HCT116 (cell line): ENCODE measurements around the gene GTPBP1. TPM values are rescaled to one million over a fixed set of nuclear protein-coding genes. Genes with fewer than 3 reads are reported as not detected.

ENCODE experiments used
- ATAC-seq: fragments of 200-7000 bp; cut with Tn5 transposase; 2 replicates; pipeline ENCODE4 v1.9.1; 2020; ENCODE audit warnings: mild to moderate bottlenecking, moderate library complexity
- BruUV-seq: library from RNA; stranded (reverse); fragments of 400-500 nt; replicated peaks from 2 replicates; lab custom pipeline; 2021; lab: Mats Ljungman, UMichigan
- CTCF ChIA-PET: fragments of 300-600 bp; sonication (Branson Sonifier 250); formaldehyde crosslinking; loops from one replicate; lab custom pipeline; 2021; ENCODE audit warnings: antibody characterized with exemption; lab: Charles Lee
- POLR2A ChIA-PET: fragments of 300-600, 350-600 bp; sonication (Branson Sonifier 250); formaldehyde crosslinking; loops from one replicate; lab custom pipeline; 2021; ENCODE audit warnings: antibody characterized with exemption; lab: Charles Lee
- RAD21 ChIA-PET, 2 experiments: fragments of 300-600 bp; sonication (Branson Sonifier 250); formaldehyde crosslinking; loops; one replicate each; lab custom pipeline; 2023; ENCODE audit warnings: low total read pairs in 2 of 2; ENCODE audit not compliant: uncharacterized antibody in 2 of 2, unreplicated experiment in 2 of 2, low non-redundant PET in 1 of 2; lab: Charles Lee
- DNase-seq: peaks from one replicate; pipeline ENCODE4 v3.0.0-alpha.2; 2010; ENCODE audit warnings: low read depth, low spot score
- H2AFZ ChIP-seq: fragments of 200-600 bp; shearing (Covaris generic), sonication (generic); 2 replicates; pipeline ENCODE4 v1.6.1; 2017; ENCODE audit warnings: low read depth, mixed run types, mixed read lengths, antibody characterized with exemption, low read length; ENCODE audit not compliant: poor library complexity, severe bottlenecking
- H3K27ac ChIP-seq: 2 replicates; pipeline ENCODE4 v1.5.1; 2012; ENCODE audit warnings: low read depth, low read length
- H3K27me3 ChIP-seq: fragments of 200-600 bp; sonication (generic); 2 replicates; pipeline ENCODE4 v1.6.1; 2016; ENCODE audit warnings: mixed run types, low read length, mixed read lengths; ENCODE audit not compliant: insufficient read depth
- H3K36me3 ChIP-seq, 2 experiments: fragments of 200-500 bp in 1 of 2; fragments of 200-600 bp in 1 of 2; sonication (Bioruptor generic) in 1 of 2; sonication (generic) in 1 of 2; 2 replicates each; pipeline versions ENCODE4 v1.5.1 to v1.6.1; 2014 to 2016; ENCODE audit warnings: low read length in 2 of 2, inconsistent platforms in 1 of 2, mixed read lengths in 1 of 2, mixed run types in 1 of 2; ENCODE audit not compliant: insufficient read depth in 2 of 2, control insufficient read depth in 1 of 2
- H3K4me1 ChIP-seq, 2 experiments: fragments of 200-600 bp in 1 of 2; sonication (generic) in 1 of 2; 2 replicates each; pipeline versions ENCODE4 v1.5.1 to v1.6.1; 2012 to 2017; ENCODE audit warnings: low read length in 2 of 2, inconsistent platforms in 1 of 2, mild to moderate bottlenecking in 1 of 2, mixed read lengths in 1 of 2, mixed run types in 1 of 2, moderate library complexity in 1 of 2; ENCODE audit not compliant: insufficient read depth in 2 of 2, control insufficient read depth in 1 of 2
- H3K4me2 ChIP-seq: fragments of 200-600 bp; sonication (generic); 2 replicates; pipeline ENCODE4 v1.6.1; 2017; ENCODE audit warnings: mixed run types, low read length, mixed read lengths
- H3K4me3 ChIP-seq, 2 experiments: fragments of 200-600 bp in 1 of 2; sonication (generic) in 1 of 2; replicated peaks in 1 of 2; 2 replicates each; pipeline ENCODE4 v1.5.1; 2011 to 2016; ENCODE audit warnings: low read length in 2 of 2, control low read depth in 1 of 2, low read depth in 1 of 2, mild to moderate bottlenecking in 1 of 2, mixed read lengths in 1 of 2, mixed run types in 1 of 2
- H3K79me2 ChIP-seq: fragments of 200-600 bp; sonication (generic); 2 replicates; pipeline ENCODE4 v1.6.1; 2017; ENCODE audit warnings: mild to moderate bottlenecking, mixed run types, low read length, moderate library complexity, mixed read lengths; ENCODE audit not compliant: insufficient read depth
- H3K9ac ChIP-seq: fragments of 200-600 bp; sonication (generic); 2 replicates; pipeline ENCODE4 v1.6.1; 2016; ENCODE audit warnings: low read length, mixed read lengths
- H3K9me2 ChIP-seq: fragments of 200-600 bp; sonication (generic), shearing (Covaris generic); 2 replicates; pipeline ENCODE4 v1.6.1; 2017; ENCODE audit warnings: mixed run types, mild to moderate bottlenecking, moderate library complexity; ENCODE audit not compliant: insufficient read depth
- H3K9me3 ChIP-seq, 2 experiments: fragments of 200-500 bp in 1 of 2; fragments of 200-600 bp in 1 of 2; sonication (Bioruptor generic) in 1 of 2; sonication (generic) in 1 of 2; 2 replicates each; pipeline ENCODE4 v1.6.1; 2014 to 2017; ENCODE audit warnings: low read length in 2 of 2, mixed read lengths in 2 of 2, inconsistent platforms in 1 of 2, low read depth in 1 of 2, mild to moderate bottlenecking in 1 of 2, mixed run types in 1 of 2, moderate library complexity in 1 of 2; ENCODE audit not compliant: control insufficient read depth in 1 of 2, insufficient read depth in 1 of 2
- H4K20me1 ChIP-seq: fragments of 200-600 bp; sonication (generic), shearing (Covaris generic); 2 replicates; pipeline ENCODE4 v1.6.1; 2017; ENCODE audit warnings: mixed run types, mild to moderate bottlenecking, moderate library complexity; ENCODE audit not compliant: insufficient read depth
- CBX3 ChIP-seq: IDR thresholded peaks from 2 replicates; pipeline ENCODE4 v1.6.1; 2012; ENCODE audit warnings: low read depth
- CEBPB ChIP-seq: IDR thresholded peaks from 2 replicates; pipeline ENCODE4 v1.6.1; 2012; ENCODE audit warnings: low read depth
- ELF1 ChIP-seq: IDR thresholded peaks from 2 replicates; pipeline ENCODE4 v1.6.1; 2012; ENCODE audit warnings: low read depth, borderline replicate concordance
- EZH2phosphoT487 ChIP-seq: fragments of 200-600 bp; IDR thresholded peaks from 2 replicates; pipeline ENCODE4 v1.6.1; 2018; ENCODE audit warnings: antibody characterized with exemption, borderline replicate concordance
- JUND ChIP-seq: IDR thresholded peaks from 2 replicates; pipeline ENCODE4 v1.6.1; 2012
- SIN3A ChIP-seq: IDR thresholded peaks from 2 replicates; pipeline ENCODE4 v1.6.1; 2012; ENCODE audit warnings: low read depth
- SP1 ChIP-seq: IDR thresholded peaks from 2 replicates; pipeline ENCODE4 v1.6.1; 2012; ENCODE audit warnings: low read depth
- SRF ChIP-seq: IDR thresholded peaks from 2 replicates; pipeline ENCODE4 v1.6.1; 2012; ENCODE audit warnings: low read depth
- YY1 ChIP-seq: IDR thresholded peaks from 2 replicates; pipeline ENCODE4 v1.6.1; 2011; ENCODE audit warnings: low read length, low read depth, moderate library complexity, mild to moderate bottlenecking; ENCODE audit not compliant: insufficient replicate concordance; ENCODE audit errors: extremely low read depth
- ZBTB33 ChIP-seq: IDR thresholded peaks from 2 replicates; pipeline ENCODE4 v1.6.1; 2011; ENCODE audit warnings: mild to moderate bottlenecking, low read length, moderate library complexity; ENCODE audit not compliant: insufficient replicate concordance; ENCODE audit errors: extremely low read depth
- ZNF274 ChIP-seq: fragments of 200-500 bp; sonication (Bioruptor generic); IDR thresholded peaks from 2 replicates; pipeline ENCODE4 v1.6.1; 2014; ENCODE audit warnings: mild to moderate bottlenecking, low read depth, low read length, inconsistent platforms
- intact Hi-C: fragments of 100-400 bp; cut with micrococcal nuclease; formaldehyde crosslinking; loops from 2 replicates; pipeline ENCODE4 v1.10.0; 2022
- total RNA-seq: library from RNA; stranded (reverse); gene quantifications from one replicate; pipeline ENCODE4 v1.2.1, GENCODE V29; 2021; ENCODE audit not compliant: unreplicated experiment

The GTPBP1 gene
- total RNA-seq, 1 experiment from 2014 or later: 48.2 TPM

GRCh38 chr22:38698407-38699094, 7.2 kb upstream of the GTPBP1 start:
- Histone ChIP-seq H3K9me2 (no peaks in the 10 kb centered on the region), H3K4me1 (peaks cover 33 to 66% of the 10 kb centered on the region in 2 experiments), H3K4me3 (peak overlapping the region in 1 of 2 experiments; percentile 90; a peak in 1 of 4 replicates), H3K9me3 (no peaks in the 10 kb centered on the region), H3K27ac (no peak overlapping the region), H3K36me3 (peaks cover 0 to 15% of the 10 kb centered on the region in 2 experiments; a peak in 2 of 4 replicates), H4K20me1 (no peaks in the 10 kb centered on the region), H3K79me2 (peaks cover 70% of the 10 kb centered on the region), H3K4me2 (peak overlapping the region; percentile 95), H3K27me3 (no peaks in the 10 kb centered on the region), H2AFZ (no peak overlapping the region), H3K9ac (0 out of 2 replicates have a peak overlapping the region, but pooled peaks have one; percentile 50)
- ChIA-PET CTCF (interaction anchor here (1.5 kb wide), 1 partner anchor 17 kb away, joined by 4 read pairs; the partner anchor contains the start of gene TOMM22), POLR2A (interaction anchor here (1.2 kb wide), 2 partner anchors 9 to 17 kb away, joined by 3 to 4 read pairs; partner anchors contain the start of gene TOMM22), RAD21 (interaction anchor here in 1 of 2 experiments (0.9 kb wide), 1 partner anchor 17 kb away, joined by 4 read pairs; the partner anchor contains the start of gene TOMM22)
- ATAC-seq (no peak), DNase-seq (no peak)
- BruUV-seq: no TSS peak
- intact Hi-C loops: no loop called here
- no peak for TF ChIP-seq SRF
- TF ChIP-seq EZH2phosphoT487: no peak
- no peak for TF ChIP-seq JUND
- TF ChIP-seq ZNF274: no peak
- TF ChIP-seq SIN3A: no peak
- no peak for TF ChIP-seq CBX3
- no peak for TF ChIP-seq YY1
- no peak for TF ChIP-seq ZBTB33
- TF ChIP-seq SP1: no peak
- TF ChIP-seq ELF1: no peak
- TF ChIP-seq CEBPB: no peak
